Measurements from ENCODE around the gene LRMDA.

LRMDA gene

DNA sequence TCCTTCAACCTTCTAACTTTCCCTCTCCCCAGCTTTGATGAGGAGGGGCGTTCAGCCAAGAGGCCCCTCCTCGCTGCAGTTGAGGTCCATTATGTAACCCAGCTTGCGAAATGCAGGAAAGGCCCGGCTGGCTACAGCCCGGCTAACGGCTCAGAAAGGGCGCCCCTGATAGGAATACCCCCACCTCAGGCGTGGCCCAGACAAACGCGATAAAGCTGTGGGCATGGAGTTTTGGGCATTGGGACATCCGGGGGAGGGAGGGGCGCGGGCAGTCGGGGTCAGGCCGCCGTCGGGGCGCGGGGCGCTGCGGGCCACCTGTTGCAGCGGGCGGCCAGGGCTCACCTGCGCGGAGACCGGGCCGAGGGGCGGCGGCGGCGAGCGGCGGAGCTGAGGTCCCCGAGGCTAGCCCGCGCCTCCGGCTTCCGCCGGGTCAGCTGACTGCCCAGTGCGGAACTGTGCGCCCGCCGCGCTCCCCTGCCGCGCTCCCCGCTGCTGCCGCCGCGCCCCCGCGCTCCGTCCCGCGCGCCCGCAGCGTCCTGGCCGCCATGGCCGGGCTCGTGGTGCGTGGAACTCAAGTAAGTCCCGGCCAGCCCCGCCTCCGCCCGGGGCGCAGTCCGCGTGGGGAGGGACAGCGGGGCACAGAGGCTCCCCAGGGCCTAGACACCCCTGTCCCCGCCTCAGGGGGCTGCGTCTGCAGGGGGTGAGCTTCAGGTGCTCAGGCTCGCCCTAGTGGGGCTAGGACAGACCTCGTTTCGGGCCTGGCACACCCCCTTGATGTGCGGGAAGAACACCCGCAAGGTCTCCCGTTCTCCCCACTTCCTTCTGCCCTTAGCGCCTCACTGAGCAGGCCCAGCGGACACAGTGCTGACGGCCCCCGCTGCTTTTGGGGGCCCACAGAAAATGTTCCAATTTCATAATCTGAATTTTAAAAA lies at the start of gene LRMDA:
Gene LRMDA (plus strand): TSS at position 445 of the 932 bp plus-strand sequence.
- peaks cover 100% of the 10 kb centered on the region for H3K27me3 ChIP-seq (ENCODE audit: control insufficient read depth, insufficient read depth, low read length)

DNA sequence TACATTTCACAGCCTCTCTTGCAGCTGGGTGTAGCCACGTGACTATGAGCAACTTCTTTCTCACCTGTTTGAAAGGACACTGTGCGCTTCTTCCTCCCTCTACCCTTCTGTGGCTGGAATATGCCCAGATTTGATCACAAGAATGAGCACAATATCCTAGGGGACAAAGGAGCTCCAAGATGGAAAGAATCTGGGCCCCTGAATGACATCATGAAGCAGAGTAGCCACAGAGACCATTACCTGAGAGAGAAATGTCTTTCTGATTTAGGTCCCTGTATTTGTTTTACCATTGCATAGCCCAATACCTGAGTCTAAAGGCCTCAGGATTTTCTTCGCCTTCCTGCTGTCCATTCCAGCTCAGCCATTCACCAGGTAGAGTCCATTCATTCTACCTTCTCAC lies 45.3 kb upstream of the LRMDA start:
- Histone ChIP-seq H3K9me3 (ENCODE audit: control insufficient read depth, insufficient read depth, low read length) (no peaks in the 10 kb centered on the region), H3K4me3 (ENCODE audit: low read depth, low read length) (no peak overlapping the region), H3K36me3 (ENCODE audit: control insufficient read depth, insufficient read depth, low read length) (no peaks in the 10 kb centered on the region), H3K9ac (ENCODE audit: low read depth, low read length) (no peak overlapping the region), H3K27ac (ENCODE audit: low read depth, low read length) (no peak overlapping the region), H3K4me1 (ENCODE audit: control insufficient read depth, insufficient read depth, low read length) (no peaks in the 10 kb centered on the region), H3K27me3 (ENCODE audit: control insufficient read depth, insufficient read depth, low read length) (peaks cover 1% of the 10 kb centered on the region)

More for the DNA sequence above, at the start of gene LRMDA:
- H3K4me1 ChIP-seq (ENCODE audit: control insufficient read depth, insufficient read depth, low read length), result peaks cover 37% of the 10 kb centered on the region
- H3K9me3 ChIP-seq (ENCODE audit: control insufficient read depth, insufficient read depth, low read length), result no peaks in the 10 kb centered on the region
- no peaks in the 10 kb centered on the region for H3K36me3 ChIP-seq (ENCODE audit: control insufficient read depth, insufficient read depth, low read length)
- H3K4me3 ChIP-seq (ENCODE audit: low read depth, low read length), result peak within 1 kb of the TSS; percentile 54; the same call in 1 of the 2 replicates
- H3K27ac ChIP-seq (ENCODE audit: low read depth, low read length), result no peak within 1 kb of the TSS
- H3K9ac ChIP-seq (ENCODE audit: low read depth, low read length), result no peak within 1 kb of the TSS

DNA sequence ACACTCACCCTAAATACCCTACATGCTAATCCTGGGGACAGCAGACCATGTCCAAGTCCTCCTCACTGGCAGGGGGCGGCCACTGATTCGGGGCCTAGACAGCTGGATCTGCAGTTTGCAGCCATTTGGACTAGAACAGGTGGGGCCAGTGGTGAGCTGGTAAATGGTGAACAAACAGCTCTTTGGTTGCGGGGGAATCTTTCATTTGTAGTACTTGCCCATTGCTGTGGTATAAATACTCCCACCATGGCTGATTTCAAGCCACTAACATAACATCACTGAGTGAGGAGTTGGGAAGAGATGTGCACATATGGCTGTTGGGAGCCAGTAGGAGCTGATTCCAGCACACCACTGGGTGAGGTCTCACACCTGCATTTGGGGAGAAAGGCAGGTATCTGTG lies 43.3 kb upstream of the LRMDA start:
- H3K9me3 ChIP-seq (ENCODE audit: control insufficient read depth, insufficient read depth, low read length), result no peaks in the 10 kb centered on the region
- H3K4me3 ChIP-seq (ENCODE audit: low read depth, low read length), result no peak overlapping the region
- H3K9ac ChIP-seq (ENCODE audit: low read depth, low read length), result no peak overlapping the region
- H3K27me3 ChIP-seq (ENCODE audit: control insufficient read depth, insufficient read depth, low read length), result peaks cover 21% of the 10 kb centered on the region
- H3K36me3 ChIP-seq (ENCODE audit: control insufficient read depth, insufficient read depth, low read length), result no peaks in the 10 kb centered on the region
- H3K27ac ChIP-seq (ENCODE audit: low read depth, low read length), result no peak overlapping the region
- no peaks in the 10 kb centered on the region for H3K4me1 ChIP-seq (ENCODE audit: control insufficient read depth, insufficient read depth, low read length)

DNA sequence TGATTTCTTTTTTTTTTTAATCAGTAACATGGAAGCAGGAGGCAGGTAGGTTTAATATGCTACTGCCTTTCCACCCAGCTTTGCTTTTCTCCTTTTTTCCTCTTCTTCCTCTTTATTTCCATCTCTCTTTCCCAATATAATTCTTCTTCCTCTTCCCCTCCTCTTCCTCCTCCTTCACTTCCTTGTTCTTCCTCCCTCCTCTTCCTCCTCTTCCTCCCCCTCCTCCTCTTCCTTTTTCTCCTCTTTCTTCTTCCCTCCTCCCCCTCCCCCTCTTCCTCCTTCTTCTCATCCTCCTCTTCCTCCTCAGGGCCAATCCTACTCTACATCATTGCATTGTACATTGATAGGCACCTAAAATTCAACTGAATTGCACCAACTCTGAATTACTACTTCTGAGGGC lies 41.2 kb upstream of the LRMDA start:
- Histone ChIP-seq H3K4me3 (ENCODE audit: low read depth, low read length) (no peak overlapping the region), H3K9ac (ENCODE audit: low read depth, low read length) (no peak overlapping the region), H3K4me1 (ENCODE audit: control insufficient read depth, insufficient read depth, low read length) (no peaks in the 10 kb centered on the region), H3K27ac (ENCODE audit: low read depth, low read length) (no peak overlapping the region), H3K36me3 (ENCODE audit: control insufficient read depth, insufficient read depth, low read length) (no peaks in the 10 kb centered on the region), H3K9me3 (ENCODE audit: control insufficient read depth, insufficient read depth, low read length) (no peaks in the 10 kb centered on the region), H3K27me3 (ENCODE audit: control insufficient read depth, insufficient read depth, low read length) (peaks cover 42% of the 10 kb centered on the region)

DNA sequence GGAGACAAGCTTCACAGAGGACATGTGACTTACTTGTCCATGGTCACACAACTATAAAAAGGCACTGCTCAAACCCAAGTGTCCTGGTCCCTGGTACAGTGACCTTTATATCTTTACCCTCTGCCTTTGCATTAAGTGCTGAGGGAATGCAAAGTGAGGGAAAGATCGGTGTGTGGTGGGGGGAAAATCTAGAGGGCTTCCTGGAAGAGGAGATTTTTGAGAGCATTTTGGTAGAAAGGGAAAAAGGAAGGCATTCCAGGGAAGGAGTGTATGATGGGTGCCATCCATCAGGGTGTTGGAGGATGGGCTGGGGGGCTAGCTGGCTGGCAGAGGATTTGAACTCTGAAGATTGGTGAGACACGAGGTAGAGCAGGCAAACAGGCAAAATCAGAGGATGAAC lies 39.2 kb upstream of the LRMDA start:
- H3K36me3 ChIP-seq (ENCODE audit: control insufficient read depth, insufficient read depth, low read length), result no peaks in the 10 kb centered on the region
- no peak overlapping the region for H3K4me3 ChIP-seq (ENCODE audit: low read depth, low read length)
- no peak overlapping the region for H3K9ac ChIP-seq (ENCODE audit: low read depth, low read length)
- H3K27me3 ChIP-seq (ENCODE audit: control insufficient read depth, insufficient read depth, low read length), result peaks cover 63% of the 10 kb centered on the region
- no peak overlapping the region for H3K27ac ChIP-seq (ENCODE audit: low read depth, low read length)
- H3K4me1 ChIP-seq (ENCODE audit: control insufficient read depth, insufficient read depth, low read length), result no peaks in the 10 kb centered on the region
- no peaks in the 10 kb centered on the region for H3K9me3 ChIP-seq (ENCODE audit: control insufficient read depth, insufficient read depth, low read length)

DNA sequence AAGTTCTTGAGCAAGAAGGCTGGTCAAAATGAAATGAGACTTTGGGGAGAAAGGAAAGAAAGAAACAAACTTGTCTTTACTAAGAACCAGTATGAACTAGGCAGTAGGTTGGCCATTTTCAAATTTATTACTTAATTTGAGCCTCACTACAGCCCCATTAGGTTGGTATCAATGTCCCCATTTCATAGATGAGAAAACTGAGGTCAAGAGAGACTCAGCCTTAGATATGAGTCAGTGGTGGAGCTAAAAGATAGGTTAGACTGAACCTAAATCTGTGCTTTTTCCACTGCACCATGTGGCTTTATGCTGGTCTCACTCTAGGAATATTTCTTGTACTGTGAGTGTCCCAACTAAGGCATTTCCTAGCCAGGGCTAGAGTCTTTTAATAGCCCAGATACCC lies 38.7 kb upstream of the LRMDA start:
- Histone ChIP-seq H3K27me3 (ENCODE audit: control insufficient read depth, insufficient read depth, low read length) (peaks cover 67% of the 10 kb centered on the region), H3K27ac (ENCODE audit: low read depth, low read length) (no peak overlapping the region)

DNA sequence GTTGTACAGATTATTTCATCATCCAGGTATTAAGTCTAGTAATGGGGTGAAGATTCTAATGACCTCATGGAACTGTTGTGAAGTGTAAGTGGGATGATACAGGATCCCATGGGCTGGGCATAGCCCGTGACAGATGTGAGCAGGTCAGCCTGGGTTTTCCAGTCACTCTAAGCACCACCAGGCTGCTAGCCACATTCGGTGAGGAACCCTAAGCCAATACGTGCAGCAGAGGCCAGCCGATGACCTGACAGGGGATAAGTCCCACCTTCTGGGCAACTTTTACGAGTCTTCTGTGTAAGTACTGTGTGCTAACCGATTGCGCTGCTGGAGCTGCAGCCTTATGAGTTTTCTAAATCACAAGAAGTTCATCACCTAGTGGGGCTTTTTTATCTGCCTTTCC lies 37.2 kb upstream of the LRMDA start:
- Histone ChIP-seq H3K4me1 (ENCODE audit: control insufficient read depth, insufficient read depth, low read length) (no peaks in the 10 kb centered on the region), H3K9me3 (ENCODE audit: control insufficient read depth, insufficient read depth, low read length) (no peaks in the 10 kb centered on the region), H3K27ac (ENCODE audit: low read depth, low read length) (no peak overlapping the region), H3K4me3 (ENCODE audit: low read depth, low read length) (no peak overlapping the region), H3K36me3 (ENCODE audit: control insufficient read depth, insufficient read depth, low read length) (no peaks in the 10 kb centered on the region), H3K27me3 (ENCODE audit: control insufficient read depth, insufficient read depth, low read length) (peaks cover 82% of the 10 kb centered on the region), H3K9ac (ENCODE audit: low read depth, low read length) (no peak overlapping the region)

More for the DNA sequence above, 38.7 kb upstream of the LRMDA start:
- no peaks in the 10 kb centered on the region for H3K4me1 ChIP-seq (ENCODE audit: control insufficient read depth, insufficient read depth, low read length)
- H3K36me3 ChIP-seq (ENCODE audit: control insufficient read depth, insufficient read depth, low read length), result no peaks in the 10 kb centered on the region
- no peak overlapping the region for H3K4me3 ChIP-seq (ENCODE audit: low read depth, low read length)
- no peaks in the 10 kb centered on the region for H3K9me3 ChIP-seq (ENCODE audit: control insufficient read depth, insufficient read depth, low read length)
- no peak overlapping the region for H3K9ac ChIP-seq (ENCODE audit: low read depth, low read length)

DNA sequence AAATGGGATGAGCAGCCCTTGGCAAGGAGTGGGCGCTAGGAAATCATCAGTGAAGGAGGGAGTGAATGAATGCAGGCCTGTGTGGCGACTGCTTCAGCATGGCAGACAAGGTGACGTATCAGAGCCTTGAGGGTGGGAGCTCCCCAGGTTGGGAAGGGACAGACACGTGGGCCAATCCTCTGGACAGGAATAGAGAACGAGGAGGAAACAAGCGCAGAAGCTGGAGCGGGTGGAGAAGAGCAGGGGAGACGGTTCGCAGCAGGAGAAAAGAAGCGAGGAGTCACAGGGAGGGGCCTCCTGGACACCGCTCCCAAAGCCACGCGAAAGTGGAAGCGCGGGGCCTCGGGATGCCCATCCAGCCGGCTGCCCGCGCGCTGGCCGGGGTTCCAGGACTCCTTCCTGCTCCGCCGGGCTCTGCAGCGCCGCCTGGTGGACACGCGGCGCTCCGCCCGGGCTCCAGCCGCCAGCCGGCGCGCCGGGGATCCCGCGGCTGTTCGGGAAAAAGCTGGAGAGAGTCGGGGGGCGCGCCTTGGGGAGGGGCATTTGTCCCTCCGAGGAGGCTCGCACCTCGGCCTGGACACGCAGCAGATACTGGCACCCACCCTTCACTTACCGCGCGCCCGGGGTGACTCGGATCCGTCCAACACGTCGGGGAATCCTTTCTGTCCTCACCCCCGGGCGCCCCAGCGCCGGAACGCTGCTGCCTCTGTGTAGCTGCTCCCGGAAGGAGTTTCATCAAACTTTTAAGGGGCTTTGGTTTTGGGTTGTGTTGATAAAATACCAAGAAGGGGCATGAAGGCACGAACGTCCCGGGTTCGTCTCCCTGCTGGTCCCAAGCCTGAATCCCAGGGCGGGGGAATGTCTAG lies 36.1 kb upstream of the LRMDA start:
- no peak overlapping the region for H3K9ac ChIP-seq (ENCODE audit: low read depth, low read length)
- no peaks in the 10 kb centered on the region for H3K9me3 ChIP-seq (ENCODE audit: control insufficient read depth, insufficient read depth, low read length)
- H3K36me3 ChIP-seq (ENCODE audit: control insufficient read depth, insufficient read depth, low read length), result no peaks in the 10 kb centered on the region
- H3K27ac ChIP-seq (ENCODE audit: low read depth, low read length), result no peak overlapping the region
- H3K4me3 ChIP-seq (ENCODE audit: low read depth, low read length), result peak overlapping the region; percentile 57
- peaks cover 93% of the 10 kb centered on the region for H3K27me3 ChIP-seq (ENCODE audit: control insufficient read depth, insufficient read depth, low read length)
- H3K4me1 ChIP-seq (ENCODE audit: control insufficient read depth, insufficient read depth, low read length), result no peaks in the 10 kb centered on the region

DNA sequence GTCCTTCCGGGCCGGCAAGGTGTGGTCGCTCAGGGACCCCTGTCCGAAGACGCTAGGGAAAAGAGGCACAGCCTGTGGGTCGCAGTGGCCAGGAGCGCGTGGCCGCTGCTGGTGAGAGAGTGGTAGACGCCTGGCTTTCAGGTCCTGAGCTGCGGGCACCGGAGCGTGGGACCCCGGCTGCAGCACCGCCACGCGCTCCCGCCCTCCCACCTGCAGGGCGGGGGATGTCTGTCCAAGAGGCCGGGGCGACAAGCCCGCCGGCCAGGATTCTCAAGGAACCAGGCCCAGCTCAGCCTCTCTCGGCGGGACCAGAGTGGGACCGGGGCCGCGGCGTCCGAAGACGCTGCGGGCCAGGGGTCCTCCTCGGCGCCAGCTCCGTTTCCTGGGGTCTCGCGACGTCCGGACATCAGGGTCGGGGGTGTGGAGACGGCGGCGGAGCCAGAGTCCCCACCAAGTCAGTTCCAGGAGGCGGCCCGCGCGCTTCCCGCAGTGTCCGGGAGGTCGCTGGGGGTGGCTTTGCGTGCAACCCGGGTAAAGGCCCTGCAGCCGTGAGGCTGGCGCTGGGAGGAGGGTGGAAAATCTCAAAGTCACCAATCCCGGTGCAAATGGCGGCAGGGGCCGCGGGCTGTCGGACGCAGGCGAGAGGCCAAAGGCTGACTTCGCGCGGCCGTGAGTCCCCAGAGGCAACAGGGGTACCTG lies 35.3 kb upstream of the LRMDA start:
- Histone ChIP-seq H3K27me3 (ENCODE audit: control insufficient read depth, insufficient read depth, low read length) (peaks cover 100% of the 10 kb centered on the region), H3K4me3 (ENCODE audit: low read depth, low read length) (peak overlapping the region; percentile 57), H3K9me3 (ENCODE audit: control insufficient read depth, insufficient read depth, low read length) (no peaks in the 10 kb centered on the region), H3K9ac (ENCODE audit: low read depth, low read length) (no peak overlapping the region), H3K27ac (ENCODE audit: low read depth, low read length) (no peak overlapping the region), H3K4me1 (ENCODE audit: control insufficient read depth, insufficient read depth, low read length) (no peaks in the 10 kb centered on the region; the same call in none of the 2 replicates), H3K36me3 (ENCODE audit: control insufficient read depth, insufficient read depth, low read length) (no peaks in the 10 kb centered on the region)

DNA sequence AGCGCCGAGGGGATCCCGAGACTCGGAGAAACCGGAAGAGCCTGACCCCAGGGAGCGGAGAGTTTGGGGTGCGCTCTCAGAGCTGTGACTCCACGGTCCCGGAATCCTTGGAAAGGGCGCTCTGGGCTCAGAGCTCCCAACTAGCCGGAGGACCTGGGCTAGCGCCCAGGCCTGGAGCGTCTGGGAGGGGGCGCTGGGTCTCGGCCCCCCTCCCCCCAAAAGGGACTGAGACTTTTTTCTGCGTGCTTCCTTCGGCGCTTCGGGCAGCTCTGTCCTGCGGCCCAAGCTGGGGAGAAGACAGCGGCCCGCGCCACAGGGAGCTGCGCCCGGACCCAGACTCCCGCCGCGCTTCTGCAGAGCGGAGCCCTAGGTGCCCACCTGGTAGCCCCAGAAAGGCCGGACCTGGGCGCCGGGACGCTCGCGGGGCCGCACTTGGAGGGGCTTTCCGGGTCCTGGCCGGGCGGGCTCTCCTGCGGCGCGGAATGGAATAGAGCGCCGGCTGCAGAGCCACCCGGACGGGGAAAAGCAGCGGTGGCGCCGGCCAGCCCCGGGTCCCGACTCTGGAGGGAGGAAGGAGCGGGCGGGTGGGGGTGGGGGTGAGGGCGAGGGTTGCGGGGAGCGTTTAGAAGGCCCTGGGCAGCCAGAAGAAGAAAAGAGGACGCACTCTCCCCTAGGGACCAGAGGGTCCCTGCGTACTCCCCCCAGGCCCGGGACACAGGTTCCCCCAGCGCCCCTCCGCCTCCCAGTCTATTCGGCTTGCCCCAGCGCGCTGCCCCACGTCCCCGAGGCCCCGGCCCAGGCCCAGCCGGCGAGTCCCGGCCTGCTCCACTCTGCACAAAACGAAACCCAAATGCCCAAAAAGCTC lies 34.6 kb upstream of the LRMDA start:
- Histone ChIP-seq H3K9ac (ENCODE audit: low read depth, low read length) (no peak overlapping the region), H3K4me3 (ENCODE audit: low read depth, low read length) (peak overlapping the region; percentile 57), H3K27ac (ENCODE audit: low read depth, low read length) (no peak overlapping the region), H3K9me3 (ENCODE audit: control insufficient read depth, insufficient read depth, low read length) (no peaks in the 10 kb centered on the region), H3K4me1 (ENCODE audit: control insufficient read depth, insufficient read depth, low read length) (no peaks in the 10 kb centered on the region; the same call in none of the 2 replicates), H3K27me3 (ENCODE audit: control insufficient read depth, insufficient read depth, low read length) (peaks cover 100% of the 10 kb centered on the region), H3K36me3 (ENCODE audit: control insufficient read depth, insufficient read depth, low read length) (no peaks in the 10 kb centered on the region)

All from HUES48 (cell line).